SK-N-SH (cell line): ENCODE measurements around the gene CCHCR1. TPM values are rescaled to one million over a fixed set of nuclear protein-coding genes. Genes with fewer than 3 reads are reported as not detected.

Source experiments
- CTCF ChIA-PET: fragments of 300-600, 350-600 bp; formaldehyde crosslinking; extraction: SDS; loops from one replicate; lab custom pipeline; 2021; lab: Yijun Ruan, JAX
- POLR2A ChIA-PET: fragments of 350-600 bp; sonication (Branson Sonifier 250); formaldehyde crosslinking; extraction: SDS; loops from one replicate; lab custom pipeline; 2020; ENCODE audit warnings: antibody characterized with exemption, inconsistent platforms; lab: Yijun Ruan, JAX
- DNase-seq: peaks from one replicate; pipeline ENCODE4 v3.0.0; 2012
- H2AFZ ChIP-seq: fragments of 200-600 bp; sonication (generic); 2 replicates; pipeline ENCODE4 v1.8.1; 2016; ENCODE audit warnings: antibody characterized with exemption, mild to moderate bottlenecking, low read depth
- H3F3A ChIP-seq: fragments of 200-600 bp; sonication (generic); replicated peaks from 2 replicates; pipeline ENCODE3; 2016; ENCODE audit warnings: antibody characterized with exemption, mild to moderate bottlenecking; ENCODE audit not compliant: insufficient read depth
- H3K27ac ChIP-seq, 2 experiments: fragments of 200-500 bp in 1 of 2; fragments of 200-600 bp in 1 of 2; sonication (Bioruptor generic) in 1 of 2; sonication (generic), shearing (Covaris generic) in 1 of 2; 2 replicates each; pipeline versions ENCODE4 v1.5.1 to v1.6.1; 2014 to 2016; ENCODE audit warnings: low read depth in 2 of 2, inconsistent platforms in 1 of 2, low read length in 1 of 2, mild to moderate bottlenecking in 1 of 2, mixed read lengths in 1 of 2
- H3K27me3 ChIP-seq: fragments of 200-600 bp; sonication (generic), shearing (Covaris generic); 2 replicates; pipeline ENCODE4 v1.6.1; 2016; ENCODE audit warnings: mixed run types; ENCODE audit not compliant: insufficient read depth
- H3K36me3 ChIP-seq, 2 experiments: fragments of 200-500 bp in 1 of 2; fragments of 200-600 bp in 1 of 2; sonication (Bioruptor generic) in 1 of 2; sonication (generic) in 1 of 2; replicated peaks in 1 of 2; 2 replicates each; pipeline versions ENCODE3 to v1.5.1; 2014 to 2016; ENCODE audit warnings: low read length in 1 of 2, mild to moderate bottlenecking in 1 of 2; ENCODE audit not compliant: insufficient read depth in 2 of 2, control insufficient read depth in 1 of 2
- H3K4me1 ChIP-seq, 2 experiments: fragments of 200-500 bp in 1 of 2; fragments of 200-600 bp in 1 of 2; sonication (Bioruptor generic) in 1 of 2; sonication (generic), shearing (Covaris generic) in 1 of 2; 2 replicates each; pipeline versions ENCODE4 v1.5.1 to v1.6.1; 2014 to 2016; ENCODE audit warnings: low read depth in 1 of 2, low read length in 1 of 2, mixed run types in 1 of 2; ENCODE audit not compliant: insufficient read depth in 2 of 2, control insufficient read depth in 1 of 2
- H3K4me2 ChIP-seq: fragments of 200-600 bp; sonication (generic), shearing (Covaris generic); 2 replicates; pipeline ENCODE4 v1.6.1; 2017; ENCODE audit warnings: mixed run types
- H3K4me3 ChIP-seq, 2 experiments: fragments of 200-500 bp in 1 of 2; fragments of 200-600 bp in 1 of 2; sonication (Bioruptor generic) in 1 of 2; sonication (generic), shearing (Covaris generic) in 1 of 2; 2 replicates each; pipeline versions ENCODE4 v1.5.1 to v1.8.1; 2014 to 2016; ENCODE audit warnings: low read depth in 2 of 2, inconsistent platforms in 1 of 2, low read length in 1 of 2, mild to moderate bottlenecking in 1 of 2, mixed read lengths in 1 of 2, moderate library complexity in 1 of 2
- H3K79me2 ChIP-seq: fragments of 200-600 bp; sonication (generic); 2 replicates; pipeline ENCODE4 v1.8.1; 2017; ENCODE audit warnings: mild to moderate bottlenecking; ENCODE audit not compliant: insufficient read depth
- H3K9ac ChIP-seq: fragments of 200-600 bp; sonication (generic); 2 replicates; pipeline ENCODE4 v1.6.1; 2017; ENCODE audit warnings: mixed run types
- H3K9me2 ChIP-seq: fragments of 200-600 bp; sonication (generic); 2 replicates; pipeline ENCODE4 v1.6.1; 2017; ENCODE audit warnings: mixed run types
- H3K9me3 ChIP-seq: fragments of 200-600 bp; sonication (generic); 2 replicates; pipeline ENCODE4 v1.6.1; 2017; ENCODE audit warnings: mixed run types, mild to moderate bottlenecking, moderate library complexity
- H4K20me1 ChIP-seq: fragments of 200-600 bp; sonication (generic); 2 replicates; pipeline ENCODE4 v1.6.1; 2017; ENCODE audit warnings: mild to moderate bottlenecking, mixed run types; ENCODE audit not compliant: insufficient read depth
- EZH2phosphoT487 ChIP-seq: fragments of 200-600 bp; sonication (generic); IDR thresholded peaks from 2 replicates; pipeline ENCODE4 v1.6.1; 2017; ENCODE audit warnings: low read depth, mixed run types, mild to moderate bottlenecking, antibody characterized with exemption, moderate library complexity, borderline replicate concordance
- GATA2 ChIP-seq: sonication (generic); formaldehyde crosslinking; IDR thresholded peaks from 2 replicates; pipeline ENCODE4 v1.5.0; 2020; ENCODE audit warnings: mild to moderate bottlenecking, missing genetic modification reagents
- NRF1 ChIP-seq: IDR thresholded peaks from 2 replicates; pipeline ENCODE4 v1.6.1; 2012; ENCODE audit warnings: low read depth, mild to moderate bottlenecking, low read length
- RCOR1 ChIP-seq: fragments of 150-350 bp; IDR thresholded peaks from 2 replicates; pipeline ENCODE4 v1.6.1; 2017; ENCODE audit warnings: antibody characterized with exemption, low read length
- RFX5 ChIP-seq: IDR thresholded peaks from 2 replicates; pipeline ENCODE4 v1.6.1; 2012; ENCODE audit warnings: mild to moderate bottlenecking, improper control_type of control experiment, low read length
- RXRA ChIP-seq: IDR thresholded peaks from 2 replicates; pipeline ENCODE4 v1.4.0; 2012; ENCODE audit warnings: low read depth, mild to moderate bottlenecking, borderline replicate concordance
- SMC3 ChIP-seq: IDR thresholded peaks from 2 replicates; pipeline ENCODE4 v1.6.1; 2012; ENCODE audit warnings: low read depth, low read length, improper control_type of control experiment
- YY1 ChIP-seq: IDR thresholded peaks from 2 replicates; pipeline ENCODE4 v1.4.0; 2012; ENCODE audit warnings: low read depth, mild to moderate bottlenecking
- WGBS: methylation state at CpG from one replicate; pipeline ENCODE4 v1.1.6; 2017; ENCODE audit warnings: low lambda C conversion rate; 5-methylcytosine and 5-hydroxymethylcytosine counted together
- polyA plus RNA-seq, 3 experiments: library from polyadenylated mRNA; depleted of rRNA; stranded (reverse); fragments of >200 nt; gene quantifications; 2 replicates each; pipeline ENCODE4 v1.2.3, GENCODE V29; 2012
- TF ChIP-seq, protein P1 (sequence below): fragments of 200-600 bp; sonication (generic); IDR thresholded peaks from 2 replicates; pipeline ENCODE4 v1.6.1; 2017; ENCODE audit warnings: antibody characterized with exemption, mild to moderate bottlenecking, moderate library complexity
- TF ChIP-seq, protein P2 (sequence below): fragments of 150-350 bp; IDR thresholded peaks from 2 replicates; pipeline ENCODE4 v1.6.1; 2016; ENCODE audit warnings: mild to moderate bottlenecking, low read depth, low read length
- TF ChIP-seq, protein P3 (sequence below): IDR thresholded peaks from 2 replicates; pipeline ENCODE4 v1.4.0; 2012; ENCODE audit warnings: low read depth, borderline replicate concordance
- TF ChIP-seq, protein P4 (sequence below): IDR thresholded peaks from 2 replicates; pipeline ENCODE4 v1.4.0; 2012; ENCODE audit warnings: low read depth

The CCHCR1 gene
- polyA plus RNA-seq, 1 of the 3 experiments (the other 2 are of a cell fraction), result 18.7 TPM

DNA sequence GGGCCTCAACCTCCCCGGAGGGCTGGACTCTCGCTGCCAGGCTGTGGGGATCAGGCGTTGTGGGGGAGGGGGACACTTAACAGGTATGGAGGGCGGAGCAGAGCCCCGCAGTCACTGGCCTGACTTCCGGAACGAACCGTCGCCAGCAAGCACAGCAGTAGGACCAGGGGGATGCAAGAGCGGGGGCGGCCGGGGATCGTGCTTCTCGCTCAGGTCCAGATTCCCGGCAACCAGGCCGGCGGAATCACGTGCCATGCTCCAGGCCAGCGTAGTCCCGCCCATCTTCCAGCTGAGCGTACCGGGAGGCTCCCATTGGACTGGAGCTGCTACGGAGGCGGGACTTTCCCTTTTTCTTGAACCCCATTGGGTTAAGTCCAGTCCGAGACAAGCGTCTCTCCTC lies 22.9 kb upstream of the CCHCR1 start:
- Histone ChIP-seq H3K4me3 (no peak overlapping the region), H3K4me1 (no peaks in the 10 kb centered on the region), H3K27ac (no peak overlapping the region), H4K20me1 (no peaks in the 10 kb centered on the region), H3K27me3 (no peaks in the 10 kb centered on the region), H3K9ac (no peak overlapping the region), H3K36me3 (no peaks in the 10 kb centered on the region), H3K4me2 (no peak overlapping the region), H2AFZ (no peak overlapping the region), H3K9me3 (no peaks in the 10 kb centered on the region), H3K79me2 (no peaks in the 10 kb centered on the region), H3K9me2 (no peaks in the 10 kb centered on the region), H3F3A (no peaks in the 10 kb centered on the region)
- ChIA-PET POLR2A (no interaction called here), CTCF (interaction anchor here (1.5 kb wide), 1 partner anchor 186 kb away, joined by 5 read pairs; no protein-coding TSS in a partner anchor)
- peak; percentile 52 for DNase-seq
- 83% methylated on average over 21 of the region's 26 CpGs for WGBS
- TF ChIP-seq GATA2 (no peak), RFX5 (no peak), EZH2phosphoT487 (no peak), YY1 (no peak), SMC3 (no peak), NRF1 (no peak), RCOR1 (no peak)
- TF ChIP-seq, protein P1, sequence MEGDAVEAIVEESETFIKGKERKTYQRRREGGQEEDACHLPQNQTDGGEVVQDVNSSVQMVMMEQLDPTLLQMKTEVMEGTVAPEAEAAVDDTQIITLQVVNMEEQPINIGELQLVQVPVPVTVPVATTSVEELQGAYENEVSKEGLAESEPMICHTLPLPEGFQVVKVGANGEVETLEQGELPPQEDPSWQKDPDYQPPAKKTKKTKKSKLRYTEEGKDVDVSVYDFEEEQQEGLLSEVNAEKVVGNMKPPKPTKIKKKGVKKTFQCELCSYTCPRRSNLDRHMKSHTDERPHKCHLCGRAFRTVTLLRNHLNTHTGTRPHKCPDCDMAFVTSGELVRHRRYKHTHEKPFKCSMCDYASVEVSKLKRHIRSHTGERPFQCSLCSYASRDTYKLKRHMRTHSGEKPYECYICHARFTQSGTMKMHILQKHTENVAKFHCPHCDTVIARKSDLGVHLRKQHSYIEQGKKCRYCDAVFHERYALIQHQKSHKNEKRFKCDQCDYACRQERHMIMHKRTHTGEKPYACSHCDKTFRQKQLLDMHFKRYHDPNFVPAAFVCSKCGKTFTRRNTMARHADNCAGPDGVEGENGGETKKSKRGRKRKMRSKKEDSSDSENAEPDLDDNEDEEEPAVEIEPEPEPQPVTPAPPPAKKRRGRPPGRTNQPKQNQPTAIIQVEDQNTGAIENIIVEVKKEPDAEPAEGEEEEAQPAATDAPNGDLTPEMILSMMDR, result no peak
- TF ChIP-seq, protein P2, sequence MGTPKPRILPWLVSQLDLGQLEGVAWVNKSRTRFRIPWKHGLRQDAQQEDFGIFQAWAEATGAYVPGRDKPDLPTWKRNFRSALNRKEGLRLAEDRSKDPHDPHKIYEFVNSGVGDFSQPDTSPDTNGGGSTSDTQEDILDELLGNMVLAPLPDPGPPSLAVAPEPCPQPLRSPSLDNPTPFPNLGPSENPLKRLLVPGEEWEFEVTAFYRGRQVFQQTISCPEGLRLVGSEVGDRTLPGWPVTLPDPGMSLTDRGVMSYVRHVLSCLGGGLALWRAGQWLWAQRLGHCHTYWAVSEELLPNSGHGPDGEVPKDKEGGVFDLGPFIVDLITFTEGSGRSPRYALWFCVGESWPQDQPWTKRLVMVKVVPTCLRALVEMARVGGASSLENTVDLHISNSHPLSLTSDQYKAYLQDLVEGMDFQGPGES, result no peak
- TF ChIP-seq, protein P3, sequence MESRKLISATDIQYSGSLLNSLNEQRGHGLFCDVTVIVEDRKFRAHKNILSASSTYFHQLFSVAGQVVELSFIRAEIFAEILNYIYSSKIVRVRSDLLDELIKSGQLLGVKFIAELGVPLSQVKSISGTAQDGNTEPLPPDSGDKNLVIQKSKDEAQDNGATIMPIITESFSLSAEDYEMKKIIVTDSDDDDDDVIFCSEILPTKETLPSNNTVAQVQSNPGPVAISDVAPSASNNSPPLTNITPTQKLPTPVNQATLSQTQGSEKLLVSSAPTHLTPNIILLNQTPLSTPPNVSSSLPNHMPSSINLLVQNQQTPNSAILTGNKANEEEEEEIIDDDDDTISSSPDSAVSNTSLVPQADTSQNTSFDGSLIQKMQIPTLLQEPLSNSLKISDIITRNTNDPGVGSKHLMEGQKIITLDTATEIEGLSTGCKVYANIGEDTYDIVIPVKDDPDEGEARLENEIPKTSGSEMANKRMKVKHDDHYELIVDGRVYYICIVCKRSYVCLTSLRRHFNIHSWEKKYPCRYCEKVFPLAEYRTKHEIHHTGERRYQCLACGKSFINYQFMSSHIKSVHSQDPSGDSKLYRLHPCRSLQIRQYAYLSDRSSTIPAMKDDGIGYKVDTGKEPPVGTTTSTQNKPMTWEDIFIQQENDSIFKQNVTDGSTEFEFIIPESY, result no peak
- TF ChIP-seq, protein P4, sequence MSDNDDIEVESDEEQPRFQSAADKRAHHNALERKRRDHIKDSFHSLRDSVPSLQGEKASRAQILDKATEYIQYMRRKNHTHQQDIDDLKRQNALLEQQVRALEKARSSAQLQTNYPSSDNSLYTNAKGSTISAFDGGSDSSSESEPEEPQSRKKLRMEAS, result no peak

DNA sequence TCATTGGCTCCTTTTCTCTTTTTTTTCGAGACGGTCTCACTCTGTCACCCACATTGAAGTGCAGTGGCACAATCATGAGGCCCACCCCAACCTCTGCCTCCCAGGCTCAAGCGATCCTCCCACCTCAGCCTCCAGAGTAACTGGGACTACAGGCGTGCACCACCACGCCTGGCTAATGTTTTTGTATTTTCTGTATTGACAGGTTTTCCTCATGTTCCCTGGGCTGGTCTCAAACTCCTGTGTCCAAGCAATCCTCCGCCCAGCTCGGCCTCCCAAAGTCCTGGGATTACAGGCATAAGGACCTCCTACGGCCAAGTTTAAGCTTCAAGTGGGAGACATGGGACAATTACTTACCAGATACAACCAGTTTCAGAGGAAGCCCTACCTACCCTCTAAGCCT lies 22.3 kb upstream of the CCHCR1 start:
- no peaks in the 10 kb centered on the region for H3K9me2 ChIP-seq
- no peak overlapping the region for H3K4me3 ChIP-seq
- H4K20me1 ChIP-seq, result no peaks in the 10 kb centered on the region
- WGBS, result 94% methylated on average over 8 of the region's 8 CpGs
- H3K9me3 ChIP-seq, result no peaks in the 10 kb centered on the region
- H3F3A ChIP-seq, result no peaks in the 10 kb centered on the region
- H3K27ac ChIP-seq, result no peak overlapping the region
- no peak overlapping the region for H2AFZ ChIP-seq
- H3K4me2 ChIP-seq, result no peak overlapping the region
- H3K27me3 ChIP-seq, result no peaks in the 10 kb centered on the region
- no peak for DNase-seq
- ChIA-PET POLR2A (no interaction called here), CTCF (no interaction called here)
- no peak for TF ChIP-seq RXRA
- TF ChIP-seq, protein P3, result no peak
- TF ChIP-seq, all 33 proteins: peak for 0
- no peaks in the 10 kb centered on the region for H3K4me1 ChIP-seq
- H3K9ac ChIP-seq, result no peak overlapping the region
- no peaks in the 10 kb centered on the region for H3K79me2 ChIP-seq
- H3K36me3 ChIP-seq, result no peaks in the 10 kb centered on the region
